Measurements from ENCODE around the gene GALNT17.

Gene GALNT17

DNA sequence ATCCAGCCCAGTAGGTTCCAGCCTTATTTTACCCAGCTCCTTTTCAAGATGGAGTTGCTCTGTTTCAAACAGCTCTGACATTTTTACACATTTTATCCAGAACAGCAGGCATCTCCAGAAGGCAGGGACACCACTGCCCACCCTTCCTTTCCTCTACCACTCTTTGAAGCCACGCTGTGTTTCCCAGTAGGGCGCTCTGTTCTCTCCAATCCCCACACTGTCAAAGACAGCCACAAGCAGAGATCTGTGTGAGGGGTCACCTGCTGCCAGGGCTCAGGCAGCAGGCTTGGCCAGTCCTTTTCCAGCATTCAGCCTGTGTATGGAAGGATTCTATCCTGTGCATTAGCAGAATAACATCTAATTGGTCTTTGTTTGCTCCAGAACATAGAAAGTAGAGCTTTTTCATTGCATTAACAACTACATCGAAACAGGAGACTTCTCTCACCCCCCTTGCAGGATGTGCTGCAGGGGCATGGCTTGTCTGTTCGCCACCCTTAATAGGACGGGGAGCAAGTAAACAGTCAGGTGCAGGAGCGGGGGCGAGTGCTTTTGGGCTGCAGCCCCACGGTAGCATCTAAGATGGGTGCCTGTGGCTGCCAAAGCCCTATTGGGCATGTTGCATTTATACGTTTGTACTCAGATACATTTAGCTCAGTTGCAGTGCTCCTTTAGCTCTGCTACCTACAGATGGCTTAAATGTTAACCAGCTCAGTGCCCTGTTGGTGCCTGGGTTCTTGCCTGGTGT, 326.1 kb downstream of the GALNT17 start:
- TF ChIP-seq, protein P1, sequence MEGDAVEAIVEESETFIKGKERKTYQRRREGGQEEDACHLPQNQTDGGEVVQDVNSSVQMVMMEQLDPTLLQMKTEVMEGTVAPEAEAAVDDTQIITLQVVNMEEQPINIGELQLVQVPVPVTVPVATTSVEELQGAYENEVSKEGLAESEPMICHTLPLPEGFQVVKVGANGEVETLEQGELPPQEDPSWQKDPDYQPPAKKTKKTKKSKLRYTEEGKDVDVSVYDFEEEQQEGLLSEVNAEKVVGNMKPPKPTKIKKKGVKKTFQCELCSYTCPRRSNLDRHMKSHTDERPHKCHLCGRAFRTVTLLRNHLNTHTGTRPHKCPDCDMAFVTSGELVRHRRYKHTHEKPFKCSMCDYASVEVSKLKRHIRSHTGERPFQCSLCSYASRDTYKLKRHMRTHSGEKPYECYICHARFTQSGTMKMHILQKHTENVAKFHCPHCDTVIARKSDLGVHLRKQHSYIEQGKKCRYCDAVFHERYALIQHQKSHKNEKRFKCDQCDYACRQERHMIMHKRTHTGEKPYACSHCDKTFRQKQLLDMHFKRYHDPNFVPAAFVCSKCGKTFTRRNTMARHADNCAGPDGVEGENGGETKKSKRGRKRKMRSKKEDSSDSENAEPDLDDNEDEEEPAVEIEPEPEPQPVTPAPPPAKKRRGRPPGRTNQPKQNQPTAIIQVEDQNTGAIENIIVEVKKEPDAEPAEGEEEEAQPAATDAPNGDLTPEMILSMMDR (IDR thresholded peaks at IDR 0.05; ENCODE audit: low read depth, low read length, missing control alignments) = no peak
- no peak overlapping the region for H3K4me3 ChIP-seq (replicated peaks; ENCODE audit: low read depth, low read length)
- no peak for DNase-seq (ENCODE audit: extremely low read depth, low read depth)

- no peak overlapping the region for H3K4me3 ChIP-seq (replicated peaks; ENCODE audit: low read depth, low read length)
- DNase-seq (ENCODE audit: extremely low read depth, low read depth) = no peak
- TF ChIP-seq, protein P1 (IDR thresholded peaks at IDR 0.05; ENCODE audit: low read depth, low read length, missing control alignments) = no peak
Measured at GRCh38 chr7:71459132-71459531, 327.2 kb downstream of the GALNT17 start.

GRCh38 chr7:71461572-71461971, 329.6 kb downstream of the GALNT17 start:
- DNase-seq (ENCODE audit: extremely low read depth, low read depth) = no peak
- TF ChIP-seq, protein P1 (IDR thresholded peaks at IDR 0.05; ENCODE audit: low read depth, low read length, missing control alignments) = no peak
- H3K4me3 ChIP-seq (replicated peaks; ENCODE audit: low read depth, low read length) = no peak overlapping the region

DNA sequence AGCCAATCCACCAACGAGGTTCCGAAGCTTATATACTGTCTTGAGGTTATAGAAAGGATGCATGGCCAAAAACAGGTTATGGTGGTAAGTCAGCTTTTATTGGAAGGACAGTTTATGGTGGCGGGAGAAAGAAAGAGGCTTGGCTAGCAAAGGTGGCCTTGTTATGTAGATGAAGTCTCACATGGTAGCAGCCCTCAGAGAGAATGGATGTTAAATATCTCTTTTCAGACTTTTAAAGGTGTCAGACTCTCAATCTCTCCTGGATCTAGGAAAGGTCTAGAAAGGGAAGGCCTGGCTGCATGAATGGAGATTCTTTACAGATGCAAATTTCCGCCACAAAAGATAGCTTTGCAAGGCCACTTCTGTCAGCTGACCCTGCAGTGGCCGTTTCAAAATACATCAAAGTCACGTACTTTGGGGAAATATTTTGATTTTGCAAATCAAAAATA, 333.8 kb downstream of the GALNT17 start:
- TF ChIP-seq, protein P1 (IDR thresholded peaks at IDR 0.05; ENCODE audit: low read depth, low read length, missing control alignments) = no peak
- no peak for DNase-seq (ENCODE audit: extremely low read depth, low read depth)
- no peak overlapping the region for H3K4me3 ChIP-seq (replicated peaks; ENCODE audit: low read depth, low read length)

DNA sequence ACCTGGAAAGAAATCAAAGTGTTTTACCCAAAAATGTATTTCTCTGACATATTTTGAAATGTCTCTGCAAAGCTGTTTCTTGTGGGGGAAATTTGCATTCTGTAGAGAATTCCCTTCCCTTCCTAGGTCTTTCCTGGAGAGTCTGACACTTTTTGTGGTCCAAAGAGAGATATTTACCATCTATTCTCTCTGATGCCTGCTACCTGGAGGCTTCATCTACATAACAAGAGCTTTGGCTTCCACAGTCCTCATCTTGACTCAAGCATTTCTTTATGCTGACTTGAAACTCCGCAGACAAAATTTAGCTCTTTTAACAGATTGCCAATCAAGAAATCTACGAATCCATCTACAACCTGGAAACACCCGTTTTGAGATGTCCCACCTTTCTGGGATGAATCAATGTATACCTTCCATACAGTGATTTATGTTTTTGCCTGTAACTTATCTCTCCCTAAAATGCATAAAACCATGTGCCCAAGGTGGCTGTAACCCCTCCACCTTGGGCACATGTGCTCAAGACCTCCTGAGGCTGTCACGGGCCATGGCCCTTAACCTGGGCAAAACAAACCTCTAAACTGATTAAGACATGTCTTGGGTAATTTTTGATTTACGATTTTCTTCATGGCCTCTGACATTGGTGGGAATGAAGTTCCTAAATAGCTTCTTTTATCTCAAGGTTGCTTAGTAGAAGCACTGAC, 334.7 kb downstream of the GALNT17 start:
- no peak for DNase-seq (ENCODE audit: extremely low read depth, low read depth)
- TF ChIP-seq, protein P1 (IDR thresholded peaks at IDR 0.05; ENCODE audit: low read depth, low read length, missing control alignments) = no peak
- no peak overlapping the region for H3K4me3 ChIP-seq (replicated peaks; ENCODE audit: low read depth, low read length)

- no peak overlapping the region for H3K4me3 ChIP-seq (replicated peaks; ENCODE audit: low read depth, low read length)
- DNase-seq (ENCODE audit: extremely low read depth, low read depth) = no peak
- TF ChIP-seq, protein P1 (IDR thresholded peaks at IDR 0.05; ENCODE audit: low read depth, low read length, missing control alignments) = no peak
Measured at GRCh38 chr7:71470326-71470725, 338.4 kb downstream of the GALNT17 start.

Measured in HFF-Myc (cell line).